Activated CD4-positive, alpha-beta T cell treated with anti-CD3 and anti-CD28 coated beads for 36 hours (primary cell): ENCODE data around the gene SLC25A19. TPM values are rescaled to one million over a fixed set of nuclear protein-coding genes. Genes with fewer than 3 reads are reported as not detected.
"Not testable (repeated sequence)": the region's sequence is repeated elsewhere in the genome, so short reads cannot be mapped to it uniquely, and the experiment has no call there.

Experiments used
- ATAC-seq: fragments of 200-7000 bp; cut with Tn5 transposase; one replicate; pipeline ENCODE4 v1.10.0; 2021; ENCODE audit warnings: mild to moderate bottlenecking, moderate library complexity
- CTCF ChIA-PET: fragments of 350-600 bp; sonication (Branson Sonifier 250); formaldehyde crosslinking; loops from one replicate; lab custom pipeline; 2021; ENCODE audit warnings: antibody characterized with exemption; lab: Charles Lee
- POLR2A ChIA-PET: fragments of 350-600 bp; sonication (Branson Sonifier 250); formaldehyde crosslinking; loops from one replicate; lab custom pipeline; 2021; ENCODE audit warnings: antibody characterized with exemption, inconsistent platforms; lab: Charles Lee
- DNase-seq: peaks from one replicate; pipeline ENCODE4 v3.0.0-alpha.2; 2020
- H3K27ac Mint-ChIP-seq: one replicate; pipeline ENCODE4 v1.8.0; 2021; ENCODE audit warnings: mixed read lengths
- H3K27me3 Mint-ChIP-seq: one replicate; pipeline ENCODE4 v1.8.0; 2021; ENCODE audit warnings: mixed read lengths
- H3K36me3 Mint-ChIP-seq: one replicate; pipeline ENCODE4 v1.8.0; 2021; ENCODE audit warnings: low read depth, mixed read lengths
- H3K4me1 Mint-ChIP-seq: one replicate; pipeline ENCODE4 v1.8.0; 2021; ENCODE audit warnings: mixed read lengths
- H3K4me3 Mint-ChIP-seq: one replicate; pipeline ENCODE4 v1.8.0; 2021; ENCODE audit warnings: mild to moderate bottlenecking, moderate library complexity, mixed read lengths
- H3K9me3 Mint-ChIP-seq: one replicate; pipeline ENCODE4 v1.8.0; 2021; ENCODE audit warnings: low read depth, mixed read lengths
- intact Hi-C, 2 experiments: fragments of 100-400 bp; cut with DNase I in 1 of 2; cut with micrococcal nuclease in 1 of 2; formaldehyde crosslinking; loops; one replicate each; pipeline versions ENCODE4 v1.14.2 to v1.15.1; 2022 to 2024; cut with DNase I, micrococcal nuclease
- total RNA-seq, 2 experiments: library from RNA; stranded (reverse); gene quantifications; one replicate each; pipeline ENCODE4 v1.2.3, GENCODE V29; 2021

Gene SLC25A19
- total RNA-seq, 2 experiments from 2014 or later, result 67.8 to 79.7 TPM

GRCh38 chr17:75260641-75261335, 28.4 kb downstream of the SLC25A19 start:
- peak; percentile 63 for ATAC-seq
- H3K36me3 Mint-ChIP-seq, result peaks cover 34% of the 10 kb centered on the region
- POLR2A ChIA-PET, result interaction anchor here (0.6 to 4.5 kb wide), 17 partner anchors 10 to 242 kb away, joined by 3 to 73 read pairs (median 6); partner anchors contain the start of genes GRB2, MIF4GD, SLC25A19 and SUMO2
- CTCF ChIA-PET, result interaction anchor here (0.6 to 5.5 kb wide), 16 partner anchors 10 to 255 kb away, joined by 3 to 78 read pairs (median 4); partner anchors contain the start of genes GRB2, MIF4GD, SLC25A19 and TSEN54
- peak; percentile 72 for DNase-seq
- H3K4me1 Mint-ChIP-seq, result peaks cover 55% of the 10 kb centered on the region
- no peaks in the 10 kb centered on the region for H3K27me3 Mint-ChIP-seq
- intact Hi-C loops, result loop anchor here (1.0 to 10.0 kb wide), 18 partner anchors 10 to 594 kb away; partner anchors contain the start of genes SLC25A19 (in 2 of the 2), TSEN54 (in 2 of the 2), CASKIN2 (in 1 of the 2) and GRB2 (in 1 of the 2)
- peak overlapping the region; percentile 88 for H3K4me3 Mint-ChIP-seq
- H3K27ac Mint-ChIP-seq, result peak overlapping the region; percentile 96
- no peaks in the 10 kb centered on the region for H3K9me3 Mint-ChIP-seq

- POLR2A ChIA-PET, H3K27me3 Mint-ChIP-seq, DNase-seq, H3K4me3 Mint-ChIP-seq, ATAC-seq, CTCF ChIA-PET, intact Hi-C loops, H3K9me3 Mint-ChIP-seq: not testable (repeated sequence)
- H3K27ac Mint-ChIP-seq, result peak overlapping the region; percentile 45
- peaks cover 15% of the 10 kb centered on the region for H3K36me3 Mint-ChIP-seq
- peaks cover 72% of the 10 kb centered on the region for H3K4me1 Mint-ChIP-seq
Measured at GRCh38 chr17:75257228-75257627, 32.0 kb downstream of the SLC25A19 start.

- Mint-ChIP-seq H3K36me3 (peaks cover 19% of the 10 kb centered on the region), H3K4me1 (peaks cover 82% of the 10 kb centered on the region), H3K27ac (peak overlapping the region; percentile 67)
- H3K4me3 Mint-ChIP-seq, POLR2A ChIA-PET, CTCF ChIA-PET, intact Hi-C loops, DNase-seq, ATAC-seq, H3K9me3 Mint-ChIP-seq, H3K27me3 Mint-ChIP-seq: not testable (repeated sequence)
Measured at GRCh38 chr17:75255954-75256698, 33.1 kb downstream of the SLC25A19 start.

GRCh38 chr17:75252039-75252816, 37.0 kb downstream of the SLC25A19 start:
- DNase-seq (no peak), ATAC-seq (no peak)
- intact Hi-C loops, result no loop called here
- peak overlapping the region; percentile 82 for H3K27ac Mint-ChIP-seq
- H3K9me3 Mint-ChIP-seq, result no peaks in the 10 kb centered on the region
- ChIA-PET CTCF (interaction anchor here (0.6 to 4.8 kb wide), 6 partner anchors 9 to 649 kb away, joined by 3 to 46 read pairs (median 5); partner anchors contain the start of genes GGA3, MIF4GD and MRPS7), POLR2A (interaction anchor here (4.2 kb wide), 1 partner anchor 9 kb away, joined by 73 read pairs; the partner anchor contains the start of genes GGA3 and MRPS7)
- no peak overlapping the region for H3K4me3 Mint-ChIP-seq
- H3K36me3 Mint-ChIP-seq, result peaks cover 16% of the 10 kb centered on the region
- H3K4me1 Mint-ChIP-seq, result peaks cover 83% of the 10 kb centered on the region
- no peaks in the 10 kb centered on the region for H3K27me3 Mint-ChIP-seq

- H3K4me3 Mint-ChIP-seq, result peak overlapping the region; percentile 64
- POLR2A ChIA-PET, result interaction anchor here (0.6 to 4.2 kb wide), 10 partner anchors 9 to 1484 kb away, joined by 3 to 73 read pairs (median 4); partner anchors contain the start of genes GGA3, MIF4GD, MRPS7 and SLC25A19
- DNase-seq (peak; percentile 90), ATAC-seq (peak; percentile 97)
- intact Hi-C loops, result loop anchor here (1.0 to 2.0 kb wide), 5 partner anchors 11 to 155 kb away; partner anchors contain the start of genes GGA3 (in 2 of the 2), MRPS7 (in 2 of the 2), GRB2 (in 1 of the 2) and MIF4GD (in 1 of the 2)
- peaks cover 31% of the 10 kb centered on the region for H3K36me3 Mint-ChIP-seq
- H3K27me3 Mint-ChIP-seq, result no peaks in the 10 kb centered on the region
- H3K4me1 Mint-ChIP-seq, result peaks cover 74% of the 10 kb centered on the region
- CTCF ChIA-PET, result interaction anchor here (0.7 to 4.9 kb wide), 14 partner anchors 8 to 289 kb away, joined by 3 to 50 read pairs (median 6); partner anchors contain the start of genes GGA3, GRB2, MIF4GD and MRPS7
- H3K27ac Mint-ChIP-seq, result peak overlapping the region; percentile 97
- H3K9me3 Mint-ChIP-seq, result no peaks in the 10 kb centered on the region
Measured at GRCh38 chr17:75250009-75250471, 39.2 kb downstream of the SLC25A19 start.

GRCh38 chr17:75249564-75249963, 39.7 kb downstream of the SLC25A19 start:
- Mint-ChIP-seq H3K9me3 (no peaks in the 10 kb centered on the region), H3K36me3 (peaks cover 34% of the 10 kb centered on the region), H3K4me3 (peak overlapping the region; percentile 64), H3K27me3 (no peaks in the 10 kb centered on the region), H3K4me1 (peaks cover 74% of the 10 kb centered on the region), H3K27ac (peak overlapping the region; percentile 97)
- ATAC-seq, result peak; percentile 18
- intact Hi-C loops, result no loop called here
- CTCF ChIA-PET, result interaction anchor here (0.7 to 4.9 kb wide), 14 partner anchors 9 to 288 kb away, joined by 3 to 50 read pairs (median 6); partner anchors contain the start of genes GGA3, GRB2, MIF4GD and MRPS7
- POLR2A ChIA-PET, result interaction anchor here (0.6 to 4.2 kb wide), 9 partner anchors 9 to 1485 kb away, joined by 3 to 73 read pairs (median 4); partner anchors contain the start of genes GGA3, MIF4GD, MRPS7 and SLC25A19
- peak; percentile 39 for DNase-seq

GRCh38 chr17:75246404-75246803, 42.8 kb downstream of the SLC25A19 start:
- peaks cover 77% of the 10 kb centered on the region for H3K4me1 Mint-ChIP-seq
- POLR2A ChIA-PET, result interaction anchor here (0.6 to 1.0 kb wide), 3 partner anchors 16 to 575 kb away, joined by 3 to 5 read pairs (median 3); no protein-coding TSS in a partner anchor
- H3K27ac Mint-ChIP-seq, result no peak overlapping the region
- H3K27me3 Mint-ChIP-seq, result no peaks in the 10 kb centered on the region
- intact Hi-C loops, result no loop called here
- H3K4me3 Mint-ChIP-seq, result no peak overlapping the region
- ATAC-seq (no peak), DNase-seq (no peak)
- H3K9me3 Mint-ChIP-seq, result no peaks in the 10 kb centered on the region
- CTCF ChIA-PET, result interaction anchor here (0.6 to 4.9 kb wide), 4 partner anchors 7 to 850 kb away, joined by 3 to 50 read pairs (median 4); partner anchors contain the start of genes GGA3 and MRPS7
- peaks cover 53% of the 10 kb centered on the region for H3K36me3 Mint-ChIP-seq

GRCh38 chr17:75245011-75245410, 44.2 kb downstream of the SLC25A19 start:
- Mint-ChIP-seq H3K27ac (no peak overlapping the region), H3K9me3 (no peaks in the 10 kb centered on the region), H3K27me3 (no peaks in the 10 kb centered on the region), H3K4me3 (no peak overlapping the region), H3K36me3 (peaks cover 60% of the 10 kb centered on the region), H3K4me1 (peaks cover 72% of the 10 kb centered on the region)
- CTCF ChIA-PET, result interaction anchor here (0.8 to 1.4 kb wide), 4 partner anchors 13 to 226 kb away, joined by 3 to 5 read pairs (median 4); no protein-coding TSS in a partner anchor
- POLR2A ChIA-PET, result interaction anchor here (0.6 to 1.2 kb wide), 3 partner anchors 15 to 152 kb away, joined by 3 to 4 read pairs (median 3); no protein-coding TSS in a partner anchor
- intact Hi-C loops, result no loop called here
- DNase-seq (no peak), ATAC-seq (no peak)

- Mint-ChIP-seq H3K9me3 (no peaks in the 10 kb centered on the region), H3K4me3 (no peak overlapping the region), H3K36me3 (peaks cover 60% of the 10 kb centered on the region), H3K4me1 (peaks cover 64% of the 10 kb centered on the region), H3K27ac (peak overlapping the region; percentile 37), H3K27me3 (no peaks in the 10 kb centered on the region)
- ChIA-PET CTCF (interaction anchor here (0.5 to 5.8 kb wide), 7 partner anchors 13 to 225 kb away, joined by 3 to 60 read pairs (median 4); partner anchors contain the start of genes GGA3, MRPS7 and SLC25A19), POLR2A (interaction anchor here (0.5 to 1.2 kb wide), 5 partner anchors 16 to 210 kb away, joined by 3 to 4 read pairs (median 3); no protein-coding TSS in a partner anchor)
- peak; percentile 49 for ATAC-seq
- DNase-seq, result peak; percentile 64
- intact Hi-C loops, result no loop called here
Measured at GRCh38 chr17:75244133-75244866, 44.9 kb downstream of the SLC25A19 start.
